ENCODE data around the gene HSPA1L.

The HSPA1L gene

DNA sequence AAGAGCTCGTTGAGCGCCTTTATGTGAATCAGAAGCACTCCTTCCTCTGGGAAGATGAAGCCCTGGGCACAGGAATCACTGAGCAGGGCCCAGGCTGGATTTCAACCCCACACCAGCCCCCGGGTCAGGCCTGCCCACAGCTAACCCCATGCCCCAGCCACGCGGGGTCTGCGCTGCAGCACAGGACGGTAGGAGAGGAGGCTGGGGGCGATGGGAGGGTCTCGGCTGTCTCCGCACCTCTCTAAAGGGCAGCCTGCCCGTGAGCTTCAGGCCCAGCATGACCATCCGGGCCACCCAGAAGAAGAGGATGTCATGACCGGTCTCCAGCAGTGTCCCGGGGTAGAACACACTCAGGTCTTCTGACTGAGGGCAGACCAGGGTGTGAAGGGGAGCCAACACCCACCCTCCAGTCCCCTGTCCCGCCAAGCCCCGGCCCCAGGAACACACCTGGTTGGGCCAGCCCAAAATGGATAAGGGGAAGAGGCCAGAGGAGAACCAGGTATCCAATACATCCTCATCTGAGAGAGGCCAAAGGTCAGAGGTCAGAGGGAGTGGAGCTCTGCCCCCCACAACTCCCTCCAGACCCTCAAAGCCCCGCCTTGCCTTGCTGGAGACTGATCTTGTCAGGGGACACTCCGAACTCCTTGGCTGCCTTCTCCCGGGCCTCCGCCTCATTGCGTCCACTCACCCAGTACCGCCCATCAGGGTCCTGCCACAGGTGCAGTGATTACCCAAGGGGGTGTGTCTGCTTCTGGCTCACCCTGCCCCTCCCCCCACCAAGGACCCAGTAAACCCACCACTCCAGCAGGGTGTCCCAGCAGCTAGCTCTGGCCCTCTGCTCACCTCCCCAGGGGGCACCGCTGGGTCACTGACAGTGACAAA lies 33.6 kb downstream of the HSPA1L start:
- H3F3A ChIP-seq (ENCODE audit: insufficient read depth, low read length), result no peaks in the 10 kb centered on the region
- no peak for TF ChIP-seq EZH2 (IDR thresholded peaks at IDR 0.05; ENCODE audit: borderline replicate concordance, low read length)
- no peak for TF ChIP-seq CTCF (IDR thresholded peaks at IDR 0.05; ENCODE audit: low read length)

GRCh38 chr6:31780507-31781243 lies 34.4 kb downstream of the HSPA1L start:
- Histone ChIP-seq H3K27ac (ENCODE audit: low read depth, low read length, poor library complexity, severe bottlenecking) (no peak overlapping the region), H4K20me1 (ENCODE audit: insufficient read depth, low read length) (no peaks in the 10 kb centered on the region), H3K4me3 (ENCODE audit: low read depth, low read length, poor library complexity, severe bottlenecking) (no peak overlapping the region), H2AFZ (ENCODE audit: low read length) (no peak overlapping the region), H3F3A (ENCODE audit: insufficient read depth, low read length) (no peaks in the 10 kb centered on the region), H3K27me3 (ENCODE audit: insufficient read depth, low read length) (no peaks in the 10 kb centered on the region), H3K36me3 (ENCODE audit: insufficient read depth, low read length) (peaks cover 81% of the 10 kb centered on the region), H3K9me2 (ENCODE audit: low read depth, low read length) (no peaks in the 10 kb centered on the region), H3K4me2 (ENCODE audit: low read length) (no peak overlapping the region), H3K79me2 (ENCODE audit: insufficient read depth, low read length) (no peaks in the 10 kb centered on the region), H3K4me1 (ENCODE audit: insufficient read depth, low read length, severe bottlenecking) (peaks cover 9% of the 10 kb centered on the region), H3K9ac (ENCODE audit: low read length) (no peak overlapping the region), H3K9me3 (ENCODE audit: low read length) (no peaks in the 10 kb centered on the region)
- no peak for TF ChIP-seq CTCF (IDR thresholded peaks at IDR 0.05; ENCODE audit: low read length)
- TF ChIP-seq EZH2 (IDR thresholded peaks at IDR 0.05; ENCODE audit: borderline replicate concordance, low read length), result no peak

More for the DNA sequence above, 33.6 kb downstream of the HSPA1L start:
- H3K9me3 ChIP-seq (ENCODE audit: low read length), result no peaks in the 10 kb centered on the region
- H3K27me3 ChIP-seq (ENCODE audit: insufficient read depth, low read length), result no peaks in the 10 kb centered on the region
- peaks cover 9% of the 10 kb centered on the region for H3K4me1 ChIP-seq (ENCODE audit: insufficient read depth, low read length, severe bottlenecking)
- H3K27ac ChIP-seq (ENCODE audit: low read depth, low read length, poor library complexity, severe bottlenecking), result no peak overlapping the region
- no peaks in the 10 kb centered on the region for H4K20me1 ChIP-seq (ENCODE audit: insufficient read depth, low read length)
- no peak overlapping the region for H3K9ac ChIP-seq (ENCODE audit: low read length)
- no peak overlapping the region for H3K4me3 ChIP-seq (ENCODE audit: low read depth, low read length, poor library complexity, severe bottlenecking)
- H3K79me2 ChIP-seq (ENCODE audit: insufficient read depth, low read length), result no peaks in the 10 kb centered on the region
- H3K36me3 ChIP-seq (ENCODE audit: insufficient read depth, low read length), result peaks cover 89% of the 10 kb centered on the region
- H3K9me2 ChIP-seq (ENCODE audit: low read depth, low read length), result no peaks in the 10 kb centered on the region
- H3K4me2 ChIP-seq (ENCODE audit: low read length), result no peak overlapping the region
- no peak overlapping the region for H2AFZ ChIP-seq (ENCODE audit: low read length)

- TF ChIP-seq EZH2 (IDR thresholded peaks at IDR 0.05; ENCODE audit: borderline replicate concordance, low read length), result no peak
- no peak for TF ChIP-seq CTCF (IDR thresholded peaks at IDR 0.05; ENCODE audit: low read length)
- Histone ChIP-seq H3K36me3 (ENCODE audit: insufficient read depth, low read length) (peaks cover 74% of the 10 kb centered on the region), H3K79me2 (ENCODE audit: insufficient read depth, low read length) (no peaks in the 10 kb centered on the region), H3K27me3 (ENCODE audit: insufficient read depth, low read length) (no peaks in the 10 kb centered on the region), H2AFZ (ENCODE audit: low read length) (no peak overlapping the region), H3F3A (ENCODE audit: insufficient read depth, low read length) (no peaks in the 10 kb centered on the region), H3K9me2 (ENCODE audit: low read depth, low read length) (no peaks in the 10 kb centered on the region), H3K4me2 (ENCODE audit: low read length) (no peak overlapping the region), H3K27ac (ENCODE audit: low read depth, low read length, poor library complexity, severe bottlenecking) (no peak overlapping the region), H3K4me3 (ENCODE audit: low read depth, low read length, poor library complexity, severe bottlenecking) (no peak overlapping the region), H4K20me1 (ENCODE audit: insufficient read depth, low read length) (no peaks in the 10 kb centered on the region), H3K9me3 (ENCODE audit: low read length) (no peaks in the 10 kb centered on the region), H3K4me1 (ENCODE audit: insufficient read depth, low read length, severe bottlenecking) (peaks cover 9% of the 10 kb centered on the region), H3K9ac (ENCODE audit: low read length) (no peak overlapping the region)
These were observed 35.2 kb downstream of the HSPA1L start for GRCh38 chr6:31779908-31780307.
